VCaP (cell line): ENCODE data around the gene FNDC3B.

Experiments
- H3K27ac ChIP-seq: fragments of 450-650 bp; 2 replicates; pipeline ENCODE4 v1.5.1; 2017
- CTCF ChIP-seq: fragments of 450-650 bp; conservative IDR thresholded peaks from 2 replicates; pipeline ENCODE4 v1.5.1; 2017; ENCODE audit warnings: mild to moderate bottlenecking, moderate library complexity

FNDC3B gene

GRCh38 chr3:172043233-172043632 is 3.9 kb downstream of the FNDC3B start:
- TF ChIP-seq CTCF = no peak
- no peak overlapping the region for H3K27ac ChIP-seq

- H3K27ac ChIP-seq = no peak overlapping the region
- no peak for TF ChIP-seq CTCF
Observed at GRCh38 chr3:172043766-172044165, 4.4 kb downstream of the FNDC3B start.

- no peak for TF ChIP-seq CTCF
- no peak overlapping the region for H3K27ac ChIP-seq
Observed at GRCh38 chr3:172044833-172045585, 5.6 kb downstream of the FNDC3B start.

- no peak overlapping the region for H3K27ac ChIP-seq
- TF ChIP-seq CTCF = no peak
Observed at GRCh38 chr3:172046268-172046915, 7.0 kb downstream of the FNDC3B start.

- H3K27ac ChIP-seq = no peak overlapping the region
- no peak for TF ChIP-seq CTCF
Observed at GRCh38 chr3:172047567-172048115, 8.3 kb downstream of the FNDC3B start.

- no peak for TF ChIP-seq CTCF
Observed at GRCh38 chr3:172048599-172048998, 9.2 kb downstream of the FNDC3B start.

GRCh38 chr3:172051310-172051956 is 12.1 kb downstream of the FNDC3B start:
- no peak overlapping the region for H3K27ac ChIP-seq
- no peak for TF ChIP-seq CTCF

More at GRCh38 chr3:172048599-172048998, 9.2 kb downstream of the FNDC3B start:
- no peak overlapping the region for H3K27ac ChIP-seq
